Measurements from ENCODE around the gene DLX1.

DLX1 gene

DNA sequence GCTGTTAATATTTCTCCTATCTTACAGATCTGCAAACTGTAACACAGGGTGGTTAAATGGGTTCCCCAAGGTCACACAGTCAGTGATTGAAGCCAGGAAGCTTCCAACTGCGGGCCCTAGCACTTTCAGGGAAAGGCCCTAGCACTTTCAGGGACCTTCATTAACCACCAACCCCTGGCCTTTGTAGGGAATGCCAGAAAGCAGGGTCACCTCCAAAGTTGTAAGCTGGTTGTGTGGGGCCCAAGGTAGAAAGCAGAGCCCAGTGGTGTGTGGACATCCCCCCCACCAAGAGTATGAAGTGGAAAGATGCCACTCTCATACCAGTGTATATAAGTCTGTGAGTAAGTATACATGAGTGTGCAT is 13.0 kb downstream of the DLX1 start:
- no peak for DNase-seq (ENCODE audit: low read depth in 2 of 2)

DNA sequence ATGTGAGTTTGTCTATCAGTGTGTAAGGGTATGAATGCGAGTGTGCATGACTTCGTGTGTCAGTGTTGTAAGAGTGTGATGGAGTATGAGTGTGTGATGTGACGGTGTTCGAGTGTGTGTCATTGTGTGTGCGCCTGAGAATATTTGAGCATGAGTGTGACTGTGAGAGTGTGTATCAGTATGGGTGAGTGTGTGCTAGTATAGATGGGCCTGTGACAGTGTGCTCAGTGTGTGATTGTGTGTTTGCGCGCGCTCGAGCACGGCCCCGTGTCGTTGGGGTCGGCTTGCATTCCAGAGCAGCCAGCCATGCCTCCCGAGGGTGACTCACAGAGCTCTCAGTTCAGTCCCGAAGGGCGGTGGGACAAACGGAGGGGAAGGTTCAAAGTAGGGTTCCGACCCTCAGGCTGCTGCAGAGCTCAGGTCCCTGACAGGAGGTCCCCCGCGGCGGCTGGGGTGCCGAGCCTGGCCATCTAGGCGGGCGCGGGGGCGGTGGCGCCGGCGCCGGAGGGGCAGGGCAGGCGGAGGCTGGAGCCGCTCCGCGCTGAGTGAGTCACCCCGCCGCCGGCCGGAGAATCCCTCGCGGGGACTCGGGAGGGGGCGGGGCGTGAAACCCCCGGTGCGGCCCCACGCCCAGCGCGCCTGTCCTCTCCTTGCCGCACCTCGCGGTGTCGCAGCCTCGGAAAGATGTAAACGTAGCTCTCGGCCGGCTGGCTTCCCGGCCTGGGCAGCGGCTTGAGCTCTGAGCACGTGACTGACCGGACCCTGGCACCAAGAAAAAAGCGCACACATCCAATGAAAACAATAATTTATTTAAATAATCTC is 13.6 kb downstream of the DLX1 start:
- DNase-seq (ENCODE audit: low read depth in 2 of 2), result no peak

- no peak for DNase-seq (ENCODE audit: low read depth in 2 of 2)
Observed at GRCh38 chr2:172099472-172100079, 14.3 kb downstream of the DLX1 start.

- DNase-seq (ENCODE audit: low read depth in 2 of 2), result no peak
Observed at GRCh38 chr2:172100080-172100934, 15.0 kb downstream of the DLX1 start.

GRCh38 chr2:172100935-172101820 is 15.9 kb downstream of the DLX1 start:
- DNase-seq (ENCODE audit: low read depth in 2 of 2), result no peak

GRCh38 chr2:172101821-172102390 is 16.6 kb downstream of the DLX1 start:
- DNase-seq (ENCODE audit: low read depth in 2 of 2), result no peak

GRCh38 chr2:172102391-172103359 is 17.4 kb downstream of the DLX1 start, which contains the start of gene DLX2:
TSS of gene DLX2 (minus strand) at chr2:172102900. CDS start at chr2:172102538, 362 bp downstream.
- DNase-seq (ENCODE audit: low read depth in 2 of 2), result peak in 1 of 2 experiments; percentile 69

DNA sequence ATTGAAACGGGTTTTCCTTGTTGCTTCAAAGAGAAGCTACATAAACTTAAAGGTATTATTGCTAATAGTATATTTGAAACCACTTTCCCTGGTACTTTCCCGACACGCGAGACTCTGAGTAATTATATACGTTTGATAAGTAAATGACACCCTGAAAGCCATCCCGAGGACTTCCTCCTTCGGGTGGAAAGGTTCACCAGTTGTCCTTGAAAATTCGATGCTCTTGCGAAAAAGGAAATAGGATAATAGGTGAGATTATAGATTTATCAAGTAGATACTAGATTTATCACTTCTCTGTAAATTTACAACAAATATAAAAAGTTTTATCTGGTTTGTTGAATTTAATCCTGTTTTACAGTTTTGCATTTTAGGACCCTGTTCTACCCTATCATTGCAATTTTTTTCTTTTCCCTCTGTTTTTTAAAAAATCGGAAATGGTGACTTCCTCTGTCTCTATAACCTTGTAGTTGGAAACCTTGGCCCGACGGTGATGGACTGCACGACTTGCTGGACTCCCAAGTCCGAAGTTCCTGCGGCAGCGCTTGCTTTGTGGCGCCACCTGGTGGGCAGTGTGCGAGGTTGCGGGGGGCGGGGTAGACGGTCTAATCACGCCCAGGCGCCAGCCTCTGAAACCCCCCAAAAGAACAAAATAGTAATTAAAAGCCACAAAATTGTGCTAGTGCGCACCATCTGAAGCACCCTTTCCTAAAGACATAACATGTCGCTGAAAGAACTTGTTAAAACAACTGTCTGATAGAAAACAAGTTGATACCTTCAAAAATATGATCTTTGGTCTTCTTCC is 18.4 kb downstream of the DLX1 start:
- peak in 1 of 2 experiments; percentile 65 for DNase-seq (ENCODE audit: low read depth in 2 of 2)

GRCh38 chr2:172105471-172106107 is 20.3 kb downstream of the DLX1 start:
- no peak for DNase-seq (ENCODE audit: low read depth in 2 of 2)

DNA sequence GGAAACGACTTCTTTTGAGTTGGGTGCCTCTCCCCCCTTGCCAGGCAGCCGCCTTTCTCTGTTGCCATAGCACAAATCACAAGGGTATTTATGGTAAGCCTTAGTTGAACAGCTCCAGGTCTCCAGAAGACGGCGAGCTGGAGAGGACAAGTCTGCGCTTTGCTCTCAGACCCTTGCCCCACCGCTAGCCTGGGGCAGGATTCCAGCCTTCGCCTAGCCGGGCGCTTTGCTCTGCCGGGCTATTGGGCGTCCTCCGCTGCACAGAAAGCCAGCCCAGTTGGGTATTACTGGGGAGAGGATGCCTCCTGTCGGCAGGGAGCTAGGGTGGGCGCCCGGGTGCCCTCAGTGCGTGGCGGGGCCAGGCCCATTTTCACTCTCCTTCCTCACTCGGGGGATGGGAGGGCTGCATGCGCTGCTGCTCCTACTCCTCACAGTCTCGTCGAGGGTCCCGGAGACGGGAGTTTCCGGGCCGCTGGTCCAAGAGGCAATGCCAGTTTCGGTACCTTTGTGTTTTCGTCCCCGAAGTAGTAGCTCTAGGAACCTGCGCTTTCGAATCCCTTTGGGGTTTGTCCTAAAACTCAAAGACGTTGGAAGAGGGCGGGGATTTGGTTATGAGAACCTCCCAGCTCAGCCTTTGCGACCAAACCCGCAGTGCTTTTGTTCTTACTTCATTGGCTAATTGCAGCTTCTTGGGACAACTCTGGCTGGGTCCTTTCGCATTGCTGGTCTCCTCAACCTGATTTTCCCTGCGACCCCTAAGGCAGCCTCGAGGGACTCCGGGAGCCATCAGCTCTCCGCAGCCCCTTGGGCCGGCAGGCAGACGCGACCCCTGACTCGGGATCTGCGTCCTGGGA is 21.0 kb downstream of the DLX1 start:
- no peak for DNase-seq (ENCODE audit: low read depth in 2 of 2)

DNA sequence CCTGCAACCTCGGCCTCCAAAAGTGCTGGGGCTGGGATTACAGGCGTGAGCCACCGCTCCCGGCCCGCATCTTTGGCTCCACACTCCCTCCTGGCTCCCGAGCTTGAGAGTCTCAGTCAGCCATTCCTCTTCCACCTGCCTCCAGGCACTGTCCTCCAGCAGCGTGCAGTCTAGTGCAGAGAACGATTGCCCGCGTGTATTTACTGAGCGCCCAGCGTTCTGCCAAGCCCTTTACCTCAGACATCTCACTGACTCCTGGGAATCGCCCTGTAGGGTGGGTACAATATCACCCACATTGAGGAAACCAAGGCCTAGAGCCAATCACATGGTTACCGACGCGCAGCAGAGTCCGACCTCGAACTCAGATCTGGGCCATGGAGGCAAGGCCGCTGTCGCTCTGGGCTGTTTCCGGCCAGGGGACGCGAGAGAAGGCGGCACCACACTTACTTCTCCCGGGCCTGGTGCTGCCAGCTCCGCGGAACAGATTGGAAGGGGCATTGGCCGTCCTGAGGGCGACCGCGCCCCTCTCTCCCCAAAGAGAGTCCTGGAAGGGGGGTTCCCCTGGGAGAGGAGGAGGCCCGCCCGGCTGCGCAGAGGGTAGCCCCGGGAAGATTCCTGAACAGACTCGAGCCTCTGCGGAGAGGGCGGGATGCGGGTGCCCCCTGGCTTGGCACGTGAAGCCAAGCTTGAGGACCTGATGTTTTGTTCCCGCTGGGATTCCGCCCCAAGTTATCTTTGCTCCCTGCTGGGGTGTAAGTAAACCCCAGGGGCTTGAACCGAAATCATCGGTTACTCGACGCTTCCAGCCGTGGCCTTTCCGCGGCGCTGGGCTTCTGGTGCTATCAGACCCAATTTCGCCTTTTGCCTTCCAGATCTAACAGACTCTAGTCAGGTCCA is 22.6 kb downstream of the DLX1 start:
- no peak for DNase-seq (ENCODE audit: low read depth in 2 of 2)

DNA sequence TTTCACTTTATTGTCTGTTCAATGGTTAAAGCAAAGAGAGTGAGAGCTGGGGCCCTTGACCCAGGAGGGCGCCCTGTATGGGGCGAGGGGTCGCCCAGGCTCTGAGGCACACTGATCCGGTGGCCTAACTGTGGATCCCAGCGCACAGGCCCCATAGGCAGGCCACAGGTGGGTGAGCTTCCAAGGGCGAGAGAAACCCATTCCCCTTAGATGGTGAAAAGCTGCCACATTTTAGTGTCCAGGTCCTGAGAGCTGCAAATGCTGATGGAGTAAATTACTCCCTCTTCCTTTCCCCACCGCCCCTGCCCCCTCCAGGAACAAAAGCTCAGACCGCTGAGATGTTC is 23.3 kb downstream of the DLX1 start:
- DNase-seq (ENCODE audit: low read depth in 2 of 2), result no peak

DNA sequence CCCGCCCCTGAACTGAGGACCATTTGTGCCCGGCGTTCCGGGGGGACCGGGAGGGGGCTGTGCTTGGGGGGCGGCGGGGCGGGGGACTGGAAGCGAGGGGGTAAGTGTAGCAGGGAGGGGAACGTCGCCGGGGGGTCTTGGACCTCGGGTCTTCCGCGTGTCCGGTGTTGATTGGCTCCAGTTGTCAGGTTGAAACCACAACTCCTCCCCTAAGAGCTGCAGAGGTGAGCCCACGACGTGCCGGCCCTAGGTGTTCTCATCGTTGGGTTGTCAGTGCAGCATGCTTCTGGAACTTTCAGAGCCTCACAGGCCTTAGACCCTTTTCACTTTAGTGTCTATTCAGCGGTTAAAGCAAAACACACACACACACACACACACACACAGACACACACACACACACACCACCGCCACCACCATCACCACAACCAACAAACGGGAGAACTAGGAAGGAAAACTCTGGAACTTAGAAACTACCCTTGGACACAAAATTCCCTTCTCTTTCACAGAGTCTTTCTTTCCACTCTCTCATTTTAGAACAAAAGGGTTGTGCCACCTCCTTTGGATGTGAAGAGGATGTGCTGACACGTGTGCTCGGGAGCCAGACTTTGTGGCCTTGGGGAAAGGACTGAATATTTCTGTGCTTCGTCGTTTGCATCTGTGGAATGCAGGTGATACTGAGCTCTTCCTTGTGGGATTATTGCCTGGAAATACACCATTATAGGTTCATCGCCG is 24.1 kb downstream of the DLX1 start:
- no peak for DNase-seq (ENCODE audit: low read depth in 2 of 2)

DNA sequence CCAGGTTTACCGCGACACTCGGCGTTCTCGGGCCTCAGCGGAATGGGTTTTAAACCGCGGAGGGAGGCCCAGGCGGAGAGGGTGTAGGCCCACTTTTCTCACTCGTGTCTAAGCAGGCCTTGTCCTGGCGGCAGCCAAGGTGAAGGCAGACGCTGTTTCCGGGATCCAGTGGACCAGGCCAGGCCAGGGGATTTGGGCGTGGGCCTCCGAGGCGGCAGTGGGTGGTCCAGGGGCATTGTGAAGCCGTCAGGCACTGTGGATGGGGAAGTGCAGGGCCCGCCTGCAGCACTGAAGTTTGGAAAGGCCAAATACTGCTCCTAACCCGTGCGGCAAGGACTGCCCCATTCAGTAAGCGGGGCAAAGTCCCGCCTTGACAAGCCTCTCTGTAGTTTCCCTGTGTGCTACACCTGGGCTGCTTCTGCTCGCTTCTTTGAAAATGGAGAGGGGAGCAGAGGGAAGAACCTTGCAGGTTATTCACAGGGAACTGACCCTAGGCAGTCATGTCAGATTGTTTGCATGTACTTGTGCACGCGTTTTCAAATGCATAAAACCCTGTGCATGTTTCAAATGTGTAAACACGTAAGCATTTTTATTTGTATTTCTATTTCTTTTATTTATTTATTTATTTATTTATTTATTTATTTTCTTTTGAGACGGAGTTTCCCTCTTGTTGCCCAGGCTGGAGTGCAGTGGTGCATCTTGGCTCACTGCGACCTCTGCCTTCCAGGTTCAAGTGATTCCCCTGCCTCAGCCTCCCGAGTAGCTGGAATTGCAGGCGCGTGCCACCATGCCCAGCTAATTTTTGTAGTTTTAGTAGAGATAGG is 24.9 kb downstream of the DLX1 start:
- DNase-seq (ENCODE audit: low read depth in 2 of 2), result no peak

- no peak for DNase-seq (ENCODE audit: low read depth in 2 of 2)
Observed at GRCh38 chr2:172113617-172114016, 28.3 kb downstream of the DLX1 start.

Measured in stimulated activated CD4-positive, alpha-beta T cell treated with anti-CD3 and anti-CD28 coated beads, Interleukin-12 subunit alpha, Interleukin-12 subunit beta, amount 100 ng/mL, for 24 hours (primary cell).